WTC11 (cell line): ENCODE data around the gene ALK.

Source experiments
- ETV6 ChIP-seq: sonication (generic); formaldehyde crosslinking; IDR thresholded peaks from 2 replicates; pipeline ENCODE4 v1.8.1; 2022; ENCODE audit warnings: mild to moderate bottlenecking, missing genetic modification reagents
- IRF2 ChIP-seq: sonication (generic); formaldehyde crosslinking; IDR thresholded peaks from 2 replicates; pipeline ENCODE4 v1.8.0; 2022; ENCODE audit warnings: low read depth, missing genetic modification reagents, borderline replicate concordance
- PRRX2 ChIP-seq: fragments of 250-450 bp; sonication (Bioruptor Pico); IDR thresholded peaks from 2 replicates; pipeline ENCODE4 v1.8.0; 2021; ENCODE audit warnings: mild to moderate bottlenecking
- TEAD4 ChIP-seq: sonication (generic); formaldehyde crosslinking; IDR thresholded peaks from 2 replicates; pipeline ENCODE4 v1.8.0; 2022; ENCODE audit warnings: mild to moderate bottlenecking, missing genetic modification reagents
- ZBTB21 ChIP-seq: sonication (generic); formaldehyde crosslinking; IDR thresholded peaks from 2 replicates; pipeline ENCODE4 v1.8.1; 2023; ENCODE audit warnings: mild to moderate bottlenecking, missing genetic modification reagents, borderline replicate concordance
- ZNF121 ChIP-seq: sonication (generic); formaldehyde crosslinking; IDR thresholded peaks from 2 replicates; pipeline ENCODE4 v1.8.0; 2023; ENCODE audit warnings: missing genetic modification reagents
- TF ChIP-seq, protein P1 (sequence below): fragments of 200-600 bp; IDR thresholded peaks from 2 replicates; pipeline ENCODE4 v1.8.0; 2022; ENCODE audit warnings: antibody characterized with exemption
- TF ChIP-seq, protein P2 (sequence below): sonication (generic); formaldehyde crosslinking; IDR thresholded peaks from 2 replicates; pipeline ENCODE4 v1.8.0; 2022; ENCODE audit warnings: mild to moderate bottlenecking, missing genetic modification reagents
- TF ChIP-seq, protein P3 (sequence below): sonication (generic); formaldehyde crosslinking; conservative IDR thresholded peaks from 2 replicates; pipeline ENCODE4 v1.8.1; 2022; ENCODE audit warnings: mild to moderate bottlenecking, missing genetic modification reagents

DNA sequence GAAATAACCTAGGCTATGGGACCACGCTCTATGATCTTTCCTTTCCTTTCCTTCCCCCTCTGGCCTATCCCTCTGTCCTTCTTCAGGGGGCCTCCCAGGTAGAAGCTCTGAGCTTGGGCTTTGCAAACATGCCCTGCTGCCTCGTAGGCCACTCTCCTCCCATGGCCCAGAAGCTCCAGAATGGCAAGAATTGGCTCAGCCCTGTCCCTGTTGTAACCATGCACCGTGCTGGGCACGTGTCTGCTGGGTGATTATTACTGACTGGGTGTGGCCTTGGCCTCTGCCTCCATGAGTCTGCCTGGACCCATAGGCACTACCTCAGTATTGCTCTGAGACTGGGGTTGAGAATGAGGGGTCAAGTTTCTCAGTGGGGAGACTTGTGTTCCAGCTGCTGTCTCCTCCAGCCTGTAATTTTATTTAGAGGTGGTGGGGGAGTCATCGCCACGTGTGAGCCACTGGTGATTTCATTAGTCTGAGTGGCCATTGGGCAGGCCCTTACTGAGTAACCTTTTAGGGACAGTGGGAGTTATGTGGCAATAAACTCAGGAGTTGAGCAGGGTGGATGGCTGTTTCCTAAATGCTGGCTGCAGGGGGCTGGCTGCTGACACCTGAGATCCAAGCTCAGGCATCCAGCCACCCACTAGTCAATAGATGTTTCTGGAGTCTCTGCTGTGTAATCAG lies 648.2 kb downstream of the ALK start:
- TF ChIP-seq, protein P1, sequence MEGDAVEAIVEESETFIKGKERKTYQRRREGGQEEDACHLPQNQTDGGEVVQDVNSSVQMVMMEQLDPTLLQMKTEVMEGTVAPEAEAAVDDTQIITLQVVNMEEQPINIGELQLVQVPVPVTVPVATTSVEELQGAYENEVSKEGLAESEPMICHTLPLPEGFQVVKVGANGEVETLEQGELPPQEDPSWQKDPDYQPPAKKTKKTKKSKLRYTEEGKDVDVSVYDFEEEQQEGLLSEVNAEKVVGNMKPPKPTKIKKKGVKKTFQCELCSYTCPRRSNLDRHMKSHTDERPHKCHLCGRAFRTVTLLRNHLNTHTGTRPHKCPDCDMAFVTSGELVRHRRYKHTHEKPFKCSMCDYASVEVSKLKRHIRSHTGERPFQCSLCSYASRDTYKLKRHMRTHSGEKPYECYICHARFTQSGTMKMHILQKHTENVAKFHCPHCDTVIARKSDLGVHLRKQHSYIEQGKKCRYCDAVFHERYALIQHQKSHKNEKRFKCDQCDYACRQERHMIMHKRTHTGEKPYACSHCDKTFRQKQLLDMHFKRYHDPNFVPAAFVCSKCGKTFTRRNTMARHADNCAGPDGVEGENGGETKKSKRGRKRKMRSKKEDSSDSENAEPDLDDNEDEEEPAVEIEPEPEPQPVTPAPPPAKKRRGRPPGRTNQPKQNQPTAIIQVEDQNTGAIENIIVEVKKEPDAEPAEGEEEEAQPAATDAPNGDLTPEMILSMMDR, result no peak
- TF ChIP-seq, protein P2, sequence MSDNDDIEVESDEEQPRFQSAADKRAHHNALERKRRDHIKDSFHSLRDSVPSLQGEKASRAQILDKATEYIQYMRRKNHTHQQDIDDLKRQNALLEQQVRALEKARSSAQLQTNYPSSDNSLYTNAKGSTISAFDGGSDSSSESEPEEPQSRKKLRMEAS, result no peak
- no peak for TF ChIP-seq ETV6 (CRISPR knock-in tag)
- no peak for TF ChIP-seq ZBTB21
- TF ChIP-seq ZNF121 (CRISPR knock-in tag), result no peak
- no peak for TF ChIP-seq TEAD4 (CRISPR knock-in tag)
- TF ChIP-seq, protein P3, sequence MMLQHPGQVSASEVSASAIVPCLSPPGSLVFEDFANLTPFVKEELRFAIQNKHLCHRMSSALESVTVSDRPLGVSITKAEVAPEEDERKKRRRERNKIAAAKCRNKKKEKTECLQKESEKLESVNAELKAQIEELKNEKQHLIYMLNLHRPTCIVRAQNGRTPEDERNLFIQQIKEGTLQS (CRISPR knock-in tag), result no peak
- TF ChIP-seq PRRX2 (CRISPR knock-in tag), result no peak
- no peak for TF ChIP-seq IRF2 (CRISPR knock-in tag)
